KBM-7 (cell line): ENCODE data around the gene HTT.

ENCODE experiments used
- DNase-seq: peaks from one replicate; pipeline ENCODE4 v3.0.0-alpha.2; 2015
- in situ Hi-C: fragments of 300-500 bp; cut with MboI; formaldehyde crosslinking; loops from 2 replicates; pipeline ENCODE4 v1.14.3; 2020; ENCODE audit warnings: low sequenced_read_pairs, low pct_unique_long_range_greater_than_20kb, mixed read lengths

Gene HTT

GRCh38 chr4:3223956-3224748 lies 149.7 kb downstream of the HTT start:
- in situ Hi-C loops, result no loop called here

GRCh38 chr4:3225071-3225850 lies 150.8 kb downstream of the HTT start:
- in situ Hi-C loops, result no loop called here
- DNase-seq, result no peak

More at GRCh38 chr4:3223956-3224748, 149.7 kb downstream of the HTT start:
- DNase-seq, result no peak

- in situ Hi-C loops, result no loop called here
- no peak for DNase-seq
These were observed 151.5 kb downstream of the HTT start for GRCh38 chr4:3225936-3226335.

- DNase-seq, result no peak
- in situ Hi-C loops, result no loop called here
These were observed 152.0 kb downstream of the HTT start for GRCh38 chr4:3226467-3226866.

- no peak for DNase-seq
- in situ Hi-C loops, result no loop called here
These were observed 152.5 kb downstream of the HTT start for GRCh38 chr4:3226944-3227343.

GRCh38 chr4:3227878-3228675 lies 153.6 kb downstream of the HTT start:
- in situ Hi-C loops, result no loop called here
- DNase-seq, result no peak

GRCh38 chr4:3228881-3229280 lies 154.4 kb downstream of the HTT start:
- no peak for DNase-seq
- in situ Hi-C loops, result no loop called here

- in situ Hi-C loops, result no loop called here
- DNase-seq, result no peak
These were observed 154.8 kb downstream of the HTT start for GRCh38 chr4:3229328-3229727.

GRCh38 chr4:3229964-3230363 lies 155.5 kb downstream of the HTT start:
- in situ Hi-C loops, result no loop called here
- DNase-seq, result no peak

- no peak for DNase-seq
- in situ Hi-C loops, result no loop called here
These were observed 157.0 kb downstream of the HTT start for GRCh38 chr4:3231471-3231870.

GRCh38 chr4:3232001-3232400 lies 157.5 kb downstream of the HTT start:
- in situ Hi-C loops, result no loop called here
- no peak for DNase-seq

GRCh38 chr4:3232871-3233271 lies 158.4 kb downstream of the HTT start:
- DNase-seq, result no peak
- in situ Hi-C loops, result no loop called here

GRCh38 chr4:3233391-3234071 lies 159.1 kb downstream of the HTT start:
- DNase-seq, result no peak
- in situ Hi-C loops, result no loop called here

GRCh38 chr4:3234171-3235029 lies 159.9 kb downstream of the HTT start:
- in situ Hi-C loops, result no loop called here
- DNase-seq, result no peak

GRCh38 chr4:3235030-3235345 lies 160.5 kb downstream of the HTT start:
- DNase-seq, result no peak
- in situ Hi-C loops, result no loop called here

- in situ Hi-C loops, result no loop called here
- DNase-seq, result no peak
These were observed 161.1 kb downstream of the HTT start for GRCh38 chr4:3235581-3235980.

- in situ Hi-C loops, result no loop called here
These were observed 161.9 kb downstream of the HTT start for GRCh38 chr4:3236326-3236878.

GRCh38 chr4:3237266-3237665 lies 162.8 kb downstream of the HTT start:
- in situ Hi-C loops, result no loop called here
- DNase-seq, result no peak

More at GRCh38 chr4:3236326-3236878, 161.9 kb downstream of the HTT start:
- no peak for DNase-seq
